Subcutaneous abdominal adipose tissue (tissue), 5 donors: ENCODE measurements around the gene PTPRM.

Experiments
- H3K27ac ChIP-seq: one replicate; pipeline ENCODE4 v1.7.0; 2013; ENCODE audit warnings: low read depth, mild to moderate bottlenecking, inconsistent platforms, low read length, moderate library complexity
- H3K27me3 ChIP-seq, 5 donors: one replicate each; pipeline ENCODE4 v1.7.0; 2013; ENCODE audit warnings: low read length in 5 of 5, inconsistent platforms in 1 of 5; ENCODE audit not compliant: control insufficient read depth in 5 of 5, insufficient read depth in 4 of 5
- H3K36me3 ChIP-seq, 5 donors: one replicate each; pipeline ENCODE4 v1.7.0; 2013; ENCODE audit warnings: low read length in 5 of 5; ENCODE audit not compliant: control insufficient read depth in 5 of 5, insufficient read depth in 5 of 5
- H3K4me1 ChIP-seq, 5 donors: one replicate each; pipeline ENCODE4 v1.7.0; 2013; ENCODE audit warnings: low read length in 5 of 5, mild to moderate bottlenecking in 3 of 5, moderate library complexity in 1 of 5; ENCODE audit not compliant: control insufficient read depth in 5 of 5, insufficient read depth in 5 of 5
- H3K4me3 ChIP-seq, 5 donors: one replicate each; pipeline ENCODE4 v1.7.0; 2013; ENCODE audit warnings: low read length in 5 of 5, low read depth in 1 of 5
- H3K9ac ChIP-seq, 5 donors: one replicate each; pipeline ENCODE4 v1.7.0; 2013; ENCODE audit warnings: low read length in 5 of 5, mild to moderate bottlenecking in 4 of 5, moderate library complexity in 3 of 5
- H3K9me3 ChIP-seq, 5 donors: one replicate each; pipeline ENCODE4 v1.7.0; 2013; ENCODE audit warnings: low read length in 5 of 5; ENCODE audit not compliant: control insufficient read depth in 5 of 5
- donor health status: healthy.
- donor health status: healthy.
- donor health status: healthy.
- donor health status: healthy.
- donor health status: healthy.

PTPRM gene

GRCh38 chr18:8253944-8254343 is 686.8 kb downstream of the PTPRM start:
- Histone ChIP-seq H3K9ac (no peak overlapping the region), H3K27ac (no peak overlapping the region), H3K4me3 (no peak overlapping the region)

DNA sequence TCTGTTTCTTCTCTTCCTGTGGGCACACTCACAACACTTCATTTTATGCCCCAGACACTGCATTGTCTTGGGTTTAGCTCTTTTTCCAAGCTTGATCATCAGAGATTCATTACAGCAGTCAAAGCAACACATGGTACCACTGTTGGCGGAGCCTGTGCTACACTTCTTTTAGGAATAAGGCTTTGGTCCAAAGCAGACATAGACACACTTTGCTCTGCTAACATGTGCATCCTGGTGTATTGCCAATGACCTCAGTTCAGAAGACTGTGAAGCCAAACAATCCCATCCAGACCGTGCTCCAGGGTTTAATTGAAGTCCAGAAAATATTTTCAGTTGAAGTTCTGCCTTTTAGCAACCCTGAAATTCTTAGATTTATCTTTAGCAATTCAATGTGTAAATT is 687.5 kb downstream of the PTPRM start:
- Histone ChIP-seq H3K9ac (no peak overlapping the region), H3K4me3 (no peak overlapping the region), H3K36me3 (peaks cover 0 to 12% (median 7%) of the 10 kb centered on the region in 5 donors), H3K4me1 (peaks cover 0 to 22% (median 17%) of the 10 kb centered on the region in 5 donors), H3K9me3 (no peaks in the 10 kb centered on the region), H3K27me3 (no peaks in the 10 kb centered on the region), H3K27ac (no peak overlapping the region)

More at GRCh38 chr18:8253944-8254343, 686.8 kb downstream of the PTPRM start:
- Histone ChIP-seq H3K4me1 (peaks cover 0 to 22% (median 17%) of the 10 kb centered on the region in 5 donors), H3K27me3 (no peaks in the 10 kb centered on the region), H3K9me3 (no peaks in the 10 kb centered on the region), H3K36me3 (peaks cover 0 to 12% (median 7%) of the 10 kb centered on the region in 5 donors)

DNA sequence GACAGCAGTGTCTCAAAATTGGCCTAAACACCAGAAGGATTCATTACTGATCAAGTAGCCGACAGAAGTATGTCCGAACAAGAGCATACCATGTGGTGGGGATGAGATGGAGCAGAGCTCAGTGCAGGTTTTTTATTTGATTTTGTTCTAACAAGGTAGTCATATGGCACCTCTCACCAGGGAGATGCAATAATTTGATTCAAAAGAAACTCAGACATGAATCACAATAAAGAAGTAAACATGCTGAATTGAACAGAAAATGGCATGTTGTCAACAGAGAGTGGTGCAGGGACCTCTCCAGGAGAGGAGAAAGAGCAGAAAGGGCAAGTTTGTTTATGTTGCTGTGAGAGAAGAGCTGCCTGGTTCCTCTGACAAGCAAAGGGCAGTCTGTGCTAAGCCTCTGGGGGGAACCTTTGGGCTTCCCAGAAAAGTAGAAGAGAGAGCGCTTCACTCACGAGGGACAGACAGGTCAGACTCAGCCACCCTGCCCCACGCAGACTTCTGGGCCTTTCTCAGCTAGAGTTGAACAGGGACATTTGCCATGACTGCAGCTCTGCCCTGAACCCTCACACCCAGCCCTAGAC is 690.8 kb downstream of the PTPRM start:
- Histone ChIP-seq H3K4me1 (peaks cover 0 to 18% (median 11%) of the 10 kb centered on the region in 5 donors), H3K9me3 (no peaks in the 10 kb centered on the region), H3K27me3 (no peaks in the 10 kb centered on the region), H3K4me3 (no peak overlapping the region), H3K9ac (no peak overlapping the region), H3K27ac (no peak overlapping the region), H3K36me3 (peaks cover 0 to 28% (median 12%) of the 10 kb centered on the region in 5 donors)

GRCh38 chr18:8260319-8260718 is 693.2 kb downstream of the PTPRM start:
- no peak overlapping the region for H3K4me3 ChIP-seq
- H3K4me1 ChIP-seq: peaks cover 0 to 11% (median 5%) of the 10 kb centered on the region in 5 donors
- H3K27me3 ChIP-seq: no peaks in the 10 kb centered on the region
- H3K36me3 ChIP-seq: peaks cover 0 to 25% (median 13%) of the 10 kb centered on the region in 5 donors
- H3K9me3 ChIP-seq: no peaks in the 10 kb centered on the region
- H3K9ac ChIP-seq: no peak overlapping the region
- no peak overlapping the region for H3K27ac ChIP-seq

DNA sequence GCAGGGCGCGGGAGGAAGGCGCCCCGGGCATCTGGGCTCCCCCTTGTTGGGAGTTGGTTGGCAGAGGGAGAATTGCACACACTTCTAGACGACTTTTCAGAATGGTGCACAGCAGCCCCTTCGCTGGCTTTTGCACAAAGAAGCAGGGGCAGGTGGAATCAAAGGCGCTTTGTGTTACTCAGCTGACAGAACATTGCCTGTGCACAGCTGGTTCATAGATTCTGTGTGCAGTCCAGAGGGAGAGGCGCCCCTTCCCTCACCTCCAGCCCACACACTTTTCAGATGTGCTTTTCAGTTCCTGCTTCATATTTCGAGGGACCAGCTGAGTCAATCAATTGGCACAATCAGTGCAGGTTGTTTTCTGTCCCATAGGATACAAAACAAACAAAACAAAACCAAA is 693.7 kb downstream of the PTPRM start:
- Histone ChIP-seq H3K36me3 (peaks cover 0 to 25% (median 13%) of the 10 kb centered on the region in 5 donors), H3K27me3 (no peaks in the 10 kb centered on the region), H3K4me3 (no peak overlapping the region), H3K9me3 (no peaks in the 10 kb centered on the region), H3K9ac (no peak overlapping the region), H3K27ac (no peak overlapping the region), H3K4me1 (peaks cover 0 to 11% (median 5%) of the 10 kb centered on the region in 5 donors)

DNA sequence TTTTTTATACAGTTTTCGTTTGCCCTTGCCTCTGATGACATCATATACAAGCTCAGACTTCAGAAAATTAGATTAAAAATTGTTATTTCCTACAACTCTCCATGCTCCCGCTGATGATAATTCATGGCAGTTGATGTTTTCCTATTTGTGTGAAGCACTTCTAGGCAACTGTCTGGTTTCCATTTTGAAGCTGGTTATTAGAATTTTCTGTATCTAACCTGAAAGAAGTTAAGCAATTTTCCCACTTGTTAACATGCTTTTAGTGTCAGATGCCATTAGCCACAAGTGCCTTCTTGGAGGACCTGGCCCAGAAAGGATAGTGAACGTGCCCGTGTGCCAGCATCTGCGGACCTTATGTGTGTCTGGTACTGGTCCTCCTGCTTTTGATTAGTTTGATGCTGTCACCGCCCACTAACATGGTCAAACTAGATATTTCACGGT is 694.6 kb downstream of the PTPRM start:
- Histone ChIP-seq H3K36me3 (peaks cover 0 to 23% (median 13%) of the 10 kb centered on the region in 5 donors), H3K9ac (no peak overlapping the region), H3K9me3 (no peaks in the 10 kb centered on the region), H3K4me3 (no peak overlapping the region), H3K4me1 (peaks cover 0 to 11% (median 5%) of the 10 kb centered on the region in 5 donors), H3K27ac (no peak overlapping the region), H3K27me3 (no peaks in the 10 kb centered on the region)

- H3K4me3 ChIP-seq: no peak overlapping the region
- no peak overlapping the region for H3K9ac ChIP-seq
- peaks cover 0 to 23% (median 13%) of the 10 kb centered on the region in 5 donors for H3K36me3 ChIP-seq
- H3K9me3 ChIP-seq: no peaks in the 10 kb centered on the region
- no peak overlapping the region for H3K27ac ChIP-seq
- peaks cover 0 to 11% (median 5%) of the 10 kb centered on the region in 5 donors for H3K4me1 ChIP-seq
- no peaks in the 10 kb centered on the region for H3K27me3 ChIP-seq
Observed at GRCh38 chr18:8262221-8262620, 695.1 kb downstream of the PTPRM start.

DNA sequence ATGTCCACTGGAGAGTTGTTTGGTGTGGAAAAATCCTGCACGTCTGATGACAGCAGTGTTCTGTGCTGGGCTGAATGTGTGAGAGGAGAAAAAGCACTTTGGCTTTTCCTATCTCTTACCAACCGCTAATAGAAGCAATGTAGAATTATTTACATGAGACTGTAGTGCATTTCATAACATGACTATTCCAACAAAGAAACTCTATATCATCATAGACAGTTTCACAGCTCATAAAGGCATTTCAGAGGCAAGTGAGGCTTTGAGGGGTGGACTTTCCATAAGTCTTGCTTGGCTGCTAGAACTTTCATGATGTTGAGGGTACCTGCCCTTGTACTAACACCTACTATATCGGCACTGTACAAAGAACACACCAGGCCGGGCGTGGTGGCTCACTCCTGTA is 697.0 kb downstream of the PTPRM start:
- H3K9me3 ChIP-seq: no peaks in the 10 kb centered on the region
- H3K4me3 ChIP-seq: no peak overlapping the region
- H3K9ac ChIP-seq: no peak overlapping the region
- H3K4me1 ChIP-seq: no peaks in the 10 kb centered on the region
- peaks cover 0 to 22% (median 11%) of the 10 kb centered on the region in 5 donors for H3K36me3 ChIP-seq
- no peak overlapping the region for H3K27ac ChIP-seq
- H3K27me3 ChIP-seq: no peaks in the 10 kb centered on the region

- Histone ChIP-seq H3K9me3 (no peaks in the 10 kb centered on the region), H3K36me3 (peaks cover 0 to 20% (median 11%) of the 10 kb centered on the region in 5 donors), H3K27me3 (no peaks in the 10 kb centered on the region), H3K9ac (no peak overlapping the region), H3K4me1 (no peaks in the 10 kb centered on the region), H3K4me3 (no peak overlapping the region), H3K27ac (no peak overlapping the region)
Observed at GRCh38 chr18:8264861-8265411, 697.8 kb downstream of the PTPRM start.

DNA sequence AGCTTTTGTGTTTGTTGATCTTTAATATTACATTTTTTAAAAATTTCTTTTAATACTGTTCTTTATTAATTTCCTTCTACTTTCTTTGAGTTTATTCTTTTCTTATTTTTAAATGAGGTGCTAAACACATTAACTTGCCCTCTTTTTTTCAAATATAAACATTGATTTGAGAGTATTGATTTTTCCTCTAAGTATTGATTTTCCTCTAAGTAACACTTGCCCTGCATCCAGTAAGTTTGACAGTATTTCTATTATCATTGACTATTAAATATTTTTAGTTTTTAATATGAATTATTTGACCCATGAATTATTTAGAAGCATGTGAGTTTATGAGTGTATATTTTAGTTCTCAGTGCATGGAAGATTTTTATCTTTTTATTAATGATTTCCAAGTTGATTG is 705.1 kb downstream of the PTPRM start:
- no peak overlapping the region for H3K27ac ChIP-seq
- H3K9ac ChIP-seq: no peak overlapping the region
- no peaks in the 10 kb centered on the region for H3K9me3 ChIP-seq
- H3K36me3 ChIP-seq: peaks cover 0 to 2% (median 0%) of the 10 kb centered on the region in 5 donors
- no peaks in the 10 kb centered on the region for H3K27me3 ChIP-seq
- H3K4me3 ChIP-seq: no peak overlapping the region
- peaks cover 0 to 8% (median 0%) of the 10 kb centered on the region in 5 donors for H3K4me1 ChIP-seq
